HG03095 (cell line): ENCODE results near the gene TTC3.

Experiments used
- ATAC-seq: cut with Tn5 transposase; IDR thresholded peaks from one replicate; pipeline ENCODE4 v1.9.1; 2021; ENCODE audit warnings: moderate library complexity; ENCODE audit not compliant: unreplicated experiment

The TTC3 gene

GRCh38 chr21:37241426-37241825, 168.4 kb downstream of the TTC3 start:
- no peak for ATAC-seq

- ATAC-seq: no peak
Observed at GRCh38 chr21:37243961-37244360, 170.9 kb downstream of the TTC3 start.

DNA sequence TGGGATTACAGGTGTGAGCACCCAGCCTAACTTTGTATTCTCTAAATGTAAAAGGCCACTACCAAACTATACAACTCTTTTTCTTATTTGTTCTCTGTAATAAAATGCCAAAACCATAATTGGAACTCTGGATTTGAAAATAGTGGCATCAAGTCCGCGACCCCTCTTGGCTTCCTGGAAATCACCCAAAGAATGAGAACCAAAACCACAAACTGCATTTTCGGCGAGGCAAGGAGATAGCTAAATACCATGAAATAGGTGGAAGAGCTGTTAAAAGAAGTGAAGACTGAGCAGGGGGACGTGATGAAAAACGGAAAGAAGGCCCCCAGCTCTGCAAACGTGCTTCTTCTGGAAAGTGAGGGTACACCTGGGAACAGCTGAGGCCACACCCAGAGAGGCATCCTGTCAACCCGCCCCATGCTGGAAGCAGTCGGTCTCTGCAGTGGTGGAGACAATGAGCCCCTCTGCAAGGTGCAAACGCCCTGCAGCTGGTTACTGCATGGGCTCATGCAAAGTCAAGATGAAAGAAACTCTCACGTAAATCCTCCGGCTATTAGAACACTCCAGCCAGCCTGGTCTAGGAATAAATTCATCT, 171.5 kb downstream of the TTC3 start:
- ATAC-seq: no peak

- ATAC-seq: no peak
Observed at GRCh38 chr21:37245151-37245550, 172.1 kb downstream of the TTC3 start.

- no peak for ATAC-seq
Observed at GRCh38 chr21:37248298-37248697, 175.2 kb downstream of the TTC3 start.

DNA sequence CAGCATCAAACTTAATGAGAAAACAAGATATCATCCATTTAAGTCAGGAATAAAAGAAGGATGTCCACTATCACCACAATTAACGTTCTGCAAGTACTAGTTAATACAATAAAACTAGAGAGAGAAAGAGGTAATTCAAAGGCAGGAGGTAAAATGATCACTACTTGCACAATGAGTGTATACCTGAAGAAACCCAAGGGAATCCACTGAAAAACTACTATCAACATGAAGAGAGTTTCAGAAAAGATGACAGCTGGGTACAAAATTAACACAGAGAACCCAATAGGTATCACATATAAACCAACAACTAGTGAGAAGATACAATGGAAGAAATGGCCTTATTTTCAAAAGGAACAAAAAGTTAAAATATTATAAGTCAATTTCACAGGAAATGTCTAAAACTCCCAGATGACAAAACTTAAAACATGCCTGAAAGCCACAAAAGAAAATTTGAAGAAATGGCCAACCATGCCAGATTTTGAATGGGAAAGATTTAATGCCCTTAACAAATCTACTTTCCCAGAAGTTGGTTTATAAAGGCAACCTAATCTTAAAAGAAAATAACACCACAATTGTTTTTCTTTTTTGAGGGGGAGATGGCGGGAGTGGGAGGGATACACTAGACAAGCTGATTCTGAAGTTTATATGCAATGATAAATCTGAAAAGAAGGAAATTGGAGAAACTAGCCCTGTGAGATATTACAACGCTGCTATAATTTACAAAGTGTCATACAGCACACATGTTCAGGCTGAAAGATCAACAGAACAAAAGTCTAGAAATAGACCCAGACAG, 176.3 kb downstream of the TTC3 start:
- ATAC-seq: no peak

DNA sequence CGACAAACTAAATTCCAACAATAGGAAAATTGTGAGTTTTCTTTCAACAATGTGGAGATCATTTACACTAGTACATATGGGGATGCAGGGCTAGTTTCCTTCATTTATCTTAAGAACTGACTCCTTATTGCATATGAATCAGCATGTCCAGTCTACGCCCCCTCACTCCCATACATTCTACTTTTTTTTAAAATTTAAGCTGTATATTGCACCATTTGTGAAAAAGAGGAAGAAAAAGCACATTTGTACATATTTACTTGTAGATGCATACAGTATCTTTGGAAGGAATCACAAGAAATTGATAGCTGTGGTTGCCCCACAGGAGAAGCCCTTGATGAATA, 178.2 kb downstream of the TTC3 start:
- ATAC-seq: no peak
